Fibroblast of upper back skin (primary cell): ENCODE results near the gene RPAP3.
"Not testable (repeated sequence)": the region's sequence is repeated elsewhere in the genome, so short reads cannot be mapped to it uniquely, and the experiment has no call there.

Experiments
- DNase-seq: peaks from one replicate; pipeline ENCODE4 v3.0.0-alpha.2; 2013

RPAP3 gene

GRCh38 chr12:47652521-47653234, 53.2 kb downstream of the RPAP3 start:
- DNase-seq: peak; percentile 5

- peak; percentile 50 for DNase-seq
These were observed 54.2 kb downstream of the RPAP3 start for GRCh38 chr12:47651368-47652254.

GRCh38 chr12:47650469-47650868, 55.4 kb downstream of the RPAP3 start:
- DNase-seq: no peak

GRCh38 chr12:47649381-47649780, 56.4 kb downstream of the RPAP3 start:
- no peak for DNase-seq

GRCh38 chr12:47648056-47648579, 57.7 kb downstream of the RPAP3 start:
- DNase-seq: no peak

GRCh38 chr12:47642310-47642709, 63.5 kb downstream of the RPAP3 start:
- DNase-seq: not testable (repeated sequence)

GRCh38 chr12:47636908-47637780, 68.7 kb downstream of the RPAP3 start:
- peak; percentile 18 for DNase-seq

- not testable (repeated sequence) for DNase-seq
These were observed 70.1 kb downstream of the RPAP3 start for GRCh38 chr12:47635770-47636169.

- DNase-seq: no peak
These were observed 71.7 kb downstream of the RPAP3 start for GRCh38 chr12:47634127-47634526.

- DNase-seq: no peak
These were observed 83.9 kb downstream of the RPAP3 start for GRCh38 chr12:47621960-47622359.

GRCh38 chr12:47617476-47617875, 88.4 kb downstream of the RPAP3 start:
- no peak for DNase-seq

GRCh38 chr12:47616440-47616839, 89.4 kb downstream of the RPAP3 start:
- no peak for DNase-seq

- no peak for DNase-seq
These were observed 90.1 kb downstream of the RPAP3 start for GRCh38 chr12:47615711-47616110.

- DNase-seq: no peak
These were observed 91.3 kb downstream of the RPAP3 start for GRCh38 chr12:47614521-47614920.

GRCh38 chr12:47612953-47613352, 92.9 kb downstream of the RPAP3 start:
- no peak for DNase-seq

GRCh38 chr12:47611906-47612305, 93.9 kb downstream of the RPAP3 start:
- DNase-seq: no peak
